Omental fat pad (tissue), 4 donors: ENCODE measurements around the gene CAT. TPM values are rescaled to one million over a fixed set of nuclear protein-coding genes. Genes with fewer than 3 reads are reported as not detected.
A peak's percentile ranks its signal among the peaks of the same experiment; 100 is the strongest.
"Not testable (repeated sequence)": the region's sequence is repeated elsewhere in the genome, so short reads cannot be mapped to it uniquely, and the experiment has no call there.

Source experiments
- ATAC-seq: fragments of 150-250 bp; one replicate; pipeline ENCODE4 v1.9.1; 2016; ENCODE audit warnings: mild to moderate bottlenecking, moderate library complexity; ENCODE audit not compliant: low FRiP score
- DNase-seq: peaks from one replicate; pipeline ENCODE4 v3.0.0-alpha.2; 2019; ENCODE audit warnings: low spot score
- total RNA-seq, 4 donors: library from RNA; depleted of rRNA; stranded (reverse); fragments of >200 nt; gene quantifications; one replicate each; pipeline ENCODE4 v1.1.0, GENCODE V29; 2016
- TF ChIP-seq, protein P1 (sequence below), 3 donors: fragments of 450-650 bp; IDR thresholded peaks; one replicate each; pipeline ENCODE4 v1.5.1; 2016 to 2017; ENCODE audit warnings: antibody characterized with exemption in 3 of 3, mild to moderate bottlenecking in 3 of 3, moderate library complexity in 2 of 3

Gene CAT
- total RNA-seq, 4 donors from 2014 or later: 228 to 429 (median 293) TPM

DNA sequence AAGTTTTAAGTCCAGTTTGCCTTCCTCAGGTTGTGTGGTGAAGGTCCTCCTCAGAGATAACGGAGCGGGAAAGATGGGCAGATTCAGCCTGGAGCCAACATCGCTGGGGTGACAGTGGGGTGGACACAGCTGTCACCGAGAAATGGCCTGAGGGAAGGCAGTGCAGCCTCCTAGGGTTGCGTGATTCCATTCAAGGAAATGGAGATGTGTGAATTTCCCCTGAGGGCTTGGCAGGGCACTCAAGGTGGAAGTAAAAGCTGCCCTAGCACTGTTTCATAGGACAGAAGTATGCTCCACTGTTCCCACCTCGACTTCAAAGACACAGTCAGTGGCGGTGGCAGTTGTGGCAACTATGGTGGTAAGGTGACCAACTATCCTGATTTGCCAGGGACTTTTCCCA, 15.4 kb upstream of the CAT start:
- TF ChIP-seq, protein P1, sequence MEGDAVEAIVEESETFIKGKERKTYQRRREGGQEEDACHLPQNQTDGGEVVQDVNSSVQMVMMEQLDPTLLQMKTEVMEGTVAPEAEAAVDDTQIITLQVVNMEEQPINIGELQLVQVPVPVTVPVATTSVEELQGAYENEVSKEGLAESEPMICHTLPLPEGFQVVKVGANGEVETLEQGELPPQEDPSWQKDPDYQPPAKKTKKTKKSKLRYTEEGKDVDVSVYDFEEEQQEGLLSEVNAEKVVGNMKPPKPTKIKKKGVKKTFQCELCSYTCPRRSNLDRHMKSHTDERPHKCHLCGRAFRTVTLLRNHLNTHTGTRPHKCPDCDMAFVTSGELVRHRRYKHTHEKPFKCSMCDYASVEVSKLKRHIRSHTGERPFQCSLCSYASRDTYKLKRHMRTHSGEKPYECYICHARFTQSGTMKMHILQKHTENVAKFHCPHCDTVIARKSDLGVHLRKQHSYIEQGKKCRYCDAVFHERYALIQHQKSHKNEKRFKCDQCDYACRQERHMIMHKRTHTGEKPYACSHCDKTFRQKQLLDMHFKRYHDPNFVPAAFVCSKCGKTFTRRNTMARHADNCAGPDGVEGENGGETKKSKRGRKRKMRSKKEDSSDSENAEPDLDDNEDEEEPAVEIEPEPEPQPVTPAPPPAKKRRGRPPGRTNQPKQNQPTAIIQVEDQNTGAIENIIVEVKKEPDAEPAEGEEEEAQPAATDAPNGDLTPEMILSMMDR (IDR thresholded peaks at IDR 0.05): no peak
- DNase-seq (no peak), ATAC-seq (no peak)

DNA sequence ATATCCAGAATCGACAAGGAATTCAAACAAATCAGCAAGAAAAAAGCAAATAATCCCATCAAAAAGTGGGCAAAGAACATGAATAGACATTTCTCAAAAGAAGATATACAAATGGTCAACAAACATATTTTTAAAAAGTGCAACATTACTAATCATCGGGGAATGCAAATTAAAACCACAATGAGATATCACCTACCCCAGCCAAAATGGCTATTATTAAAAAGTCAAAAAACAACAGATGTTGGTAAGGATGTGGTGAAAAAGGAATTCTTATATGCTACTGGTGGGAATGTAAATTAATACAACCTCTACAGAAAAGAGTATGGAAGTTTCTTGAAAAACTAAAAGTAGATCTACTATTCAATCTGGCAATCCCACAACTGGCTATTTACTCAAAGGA, 13.9 kb upstream of the CAT start:
- not testable (repeated sequence) for ATAC-seq

DNA sequence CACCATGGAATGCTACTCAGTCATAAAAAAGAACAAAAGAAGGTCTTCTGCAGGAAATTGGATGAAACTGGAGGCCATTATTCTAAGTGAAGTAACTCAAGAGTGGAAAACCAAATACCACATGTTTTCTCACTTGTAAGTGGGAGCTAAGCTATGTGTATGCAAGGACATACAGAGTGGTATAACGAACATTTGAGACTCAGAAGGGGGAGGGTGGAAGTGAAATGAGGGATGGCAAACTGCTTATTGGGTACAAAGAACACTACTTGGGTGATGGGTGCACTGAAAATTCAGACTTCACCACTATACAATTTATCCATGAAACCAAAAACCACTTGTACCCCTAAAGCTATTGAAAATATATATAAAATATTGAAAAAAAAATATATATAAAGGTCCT, 13.4 kb upstream of the CAT start:
- TF ChIP-seq, protein P1 (IDR thresholded peaks at IDR 0.05): no peak
- DNase-seq: no peak
- ATAC-seq: no peak

More for the DNA sequence above, 13.9 kb upstream of the CAT start:
- not testable (repeated sequence) for DNase-seq

DNA sequence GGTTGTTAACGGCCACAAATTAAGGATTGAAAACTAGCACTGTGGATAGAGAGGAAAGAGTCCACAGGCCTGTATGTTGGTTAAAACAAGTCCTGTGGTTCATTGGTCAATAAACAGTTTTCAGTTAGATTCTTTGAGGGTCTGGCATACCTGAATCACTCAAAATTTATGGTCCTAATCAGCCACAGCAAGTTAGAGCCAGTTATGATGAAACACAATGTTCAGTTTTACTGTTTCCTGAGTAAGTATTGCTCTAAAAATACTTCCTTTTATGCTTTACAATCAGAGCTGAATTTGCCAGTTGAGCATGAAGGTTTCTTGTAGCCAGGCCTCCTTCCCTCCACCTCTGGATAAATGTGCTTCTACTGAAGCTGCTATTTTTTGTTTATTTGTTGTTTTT, 12.9 kb upstream of the CAT start:
- no peak for ATAC-seq
- DNase-seq: no peak
- TF ChIP-seq, protein P1 (IDR thresholded peaks at IDR 0.05): no peak

DNA sequence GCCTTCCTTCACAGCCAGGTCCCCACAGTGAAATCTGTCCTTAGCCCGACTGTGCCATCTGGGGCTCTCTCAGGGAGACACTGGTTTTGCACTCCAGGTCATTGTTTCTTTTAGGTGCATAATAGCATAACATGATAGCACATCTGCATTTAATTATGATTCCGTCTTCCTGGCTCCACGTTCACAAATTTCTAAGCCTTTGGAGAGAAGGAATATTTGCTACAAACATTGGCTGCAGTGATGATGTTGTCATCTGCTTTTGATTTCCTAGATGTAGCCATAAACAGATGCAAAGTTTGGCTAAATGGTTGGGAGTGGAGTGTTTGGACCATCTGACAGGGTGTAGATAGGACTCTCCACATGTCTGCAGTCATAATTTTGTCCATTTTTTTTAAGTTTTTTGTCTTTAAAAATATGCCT, 12.0 kb upstream of the CAT start:
- TF ChIP-seq, protein P1 (IDR thresholded peaks at IDR 0.05): no peak
- ATAC-seq: no peak
- DNase-seq: no peak

DNA sequence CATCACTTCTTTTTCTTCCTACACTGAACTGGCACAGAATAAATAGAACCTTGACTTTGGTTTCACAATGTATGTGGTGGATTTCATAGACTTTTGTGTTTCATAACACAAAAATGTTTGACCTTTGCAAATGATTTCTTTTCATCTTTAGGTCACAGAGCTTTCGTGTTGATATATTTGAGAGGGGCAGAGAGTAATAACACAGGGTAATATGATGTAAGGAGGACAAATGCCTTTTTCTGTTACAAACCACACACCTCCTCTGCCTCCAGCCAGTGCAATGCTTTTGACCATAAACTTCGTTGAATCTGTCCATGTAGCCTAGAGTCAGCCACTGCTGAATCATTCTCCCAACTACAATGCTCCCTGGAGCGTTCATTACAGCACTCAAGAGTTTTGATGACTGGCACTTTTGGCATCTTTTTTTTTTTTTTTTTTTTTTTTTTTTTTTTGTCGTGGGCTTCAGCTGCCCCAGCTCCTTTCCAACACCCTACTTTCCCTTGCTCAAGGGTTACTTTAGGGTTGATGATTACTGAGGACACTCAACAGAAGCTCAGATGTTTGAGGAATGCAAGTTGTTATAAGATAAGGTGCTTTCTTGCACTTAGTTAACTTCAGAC, 11.4 kb upstream of the CAT start:
- TF ChIP-seq, protein P1 (IDR thresholded peaks at IDR 0.05): no peak
- no peak for DNase-seq
- ATAC-seq: peak; percentile 75

DNA sequence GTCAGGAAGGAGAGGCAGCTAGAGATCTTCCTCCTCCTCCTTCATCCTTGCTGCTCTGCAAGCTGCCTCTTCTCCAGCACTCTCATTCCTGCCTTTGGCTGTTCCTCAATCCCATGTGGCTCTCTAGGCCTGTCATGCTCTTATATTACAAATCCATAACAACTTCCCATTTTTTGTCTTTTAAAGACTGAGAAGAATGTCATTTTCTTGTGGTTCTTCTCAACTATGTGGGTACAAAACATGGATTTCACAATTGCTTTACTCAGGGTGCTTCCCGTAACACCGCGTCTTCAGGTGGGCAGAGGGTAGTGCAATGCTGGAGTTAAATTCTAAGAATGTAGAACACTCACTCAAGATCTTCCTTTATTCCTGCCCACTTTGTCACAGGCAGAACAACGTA, 6.8 kb upstream of the CAT start:
- DNase-seq: no peak
- no peak for ATAC-seq
- TF ChIP-seq, protein P1 (IDR thresholded peaks at IDR 0.05): no peak
